ENCODE results near the gene SLC5A6. TPM values are rescaled to one million over a fixed set of nuclear protein-coding genes. Genes with fewer than 3 reads are reported as not detected.

Gene SLC5A6
- polyA plus RNA-seq, 1 donor from 2014 or later, result 64.3 TPM

- Histone ChIP-seq H3K4me2 (ENCODE audit: low read length) (no peak overlapping the region), H3K27me3 (ENCODE audit: insufficient read depth, low read depth, low read length) (no peaks in the 10 kb centered on the region), H3K36me3 (ENCODE audit: insufficient read depth, low read length) (no peaks in the 10 kb centered on the region), H3K9me2 (ENCODE audit: insufficient read depth, low read length) (no peaks in the 10 kb centered on the region), H3K79me2 (replicated peaks; ENCODE audit: insufficient read depth, low read length) (no peaks in the 10 kb centered on the region), H4K20me1 (ENCODE audit: insufficient read depth) (no peaks in the 10 kb centered on the region), H3K9me3 (ENCODE audit: low read length) (no peaks in the 10 kb centered on the region), H3K9ac (ENCODE audit: low read length) (no peak overlapping the region), H3K4me3 (ENCODE audit: low read length) (no peak overlapping the region), H3F3A (ENCODE audit: insufficient read depth, low read length, poor library complexity, severe bottlenecking) (no peaks in the 10 kb centered on the region), H2AFZ (ENCODE audit: low read depth, low read length) (no peak overlapping the region), H3K27ac (ENCODE audit: low read length) (no peak overlapping the region)
- TF ChIP-seq CTCF (IDR thresholded peaks at IDR 0.05; ENCODE audit: poor library complexity, severe bottlenecking) (no peak), EZH2 (IDR thresholded peaks at IDR 0.05; ENCODE audit: borderline replicate concordance, insufficient read depth, low read length, poor library complexity, severe bottlenecking) (no peak), SMC3 (conservative IDR thresholded peaks at IDR 0.05; ENCODE audit: poor library complexity) (no peak), MXI1 (conservative IDR thresholded peaks at IDR 0.05; ENCODE audit: poor library complexity, severe bottlenecking) (no peak)
Observed at GRCh38 chr2:27231921-27232320, 19.9 kb upstream of the SLC5A6 start.

DNA sequence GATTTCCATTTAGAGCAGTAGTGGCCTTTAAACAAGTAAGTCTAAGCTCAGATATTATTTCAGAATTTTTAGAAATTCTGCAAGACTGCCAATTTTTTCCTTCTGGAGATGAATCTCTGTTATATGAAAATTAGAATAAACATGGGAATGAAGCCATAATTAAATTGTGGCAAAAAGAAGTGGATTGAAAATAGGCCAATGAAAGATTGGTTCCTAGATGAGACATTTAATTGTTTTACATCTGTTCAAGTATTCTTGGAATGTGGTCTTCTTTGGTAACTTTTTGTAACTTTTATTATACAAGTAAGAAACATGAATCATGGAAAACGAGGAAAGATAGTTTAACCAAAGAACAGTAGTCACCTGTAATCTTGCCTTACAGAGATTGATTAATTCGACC is 15.4 kb upstream of the SLC5A6 start:
- Histone ChIP-seq H3K27me3 (ENCODE audit: insufficient read depth, low read depth, low read length) (no peaks in the 10 kb centered on the region), H4K20me1 (ENCODE audit: insufficient read depth) (no peaks in the 10 kb centered on the region), H2AFZ (ENCODE audit: low read depth, low read length) (no peak overlapping the region), H3K9ac (ENCODE audit: low read length) (no peak overlapping the region), H3K4me2 (ENCODE audit: low read length) (no peak overlapping the region), H3K9me2 (ENCODE audit: insufficient read depth, low read length) (no peaks in the 10 kb centered on the region), H3K27ac (ENCODE audit: low read length) (no peak overlapping the region), H3K79me2 (replicated peaks; ENCODE audit: insufficient read depth, low read length) (no peaks in the 10 kb centered on the region), H3K36me3 (ENCODE audit: insufficient read depth, low read length) (no peaks in the 10 kb centered on the region), H3F3A (ENCODE audit: insufficient read depth, low read length, poor library complexity, severe bottlenecking) (no peaks in the 10 kb centered on the region), H3K9me3 (ENCODE audit: low read length) (no peaks in the 10 kb centered on the region), H3K4me3 (ENCODE audit: low read length) (no peak overlapping the region)
- no peak for TF ChIP-seq RAD21 (conservative IDR thresholded peaks at IDR 0.05)
- TF ChIP-seq EP300 (conservative IDR thresholded peaks at IDR 0.05; ENCODE audit: poor library complexity, severe bottlenecking), result no peak
- TF ChIP-seq CTCF (IDR thresholded peaks at IDR 0.05; ENCODE audit: poor library complexity, severe bottlenecking), result no peak
- TF ChIP-seq SMC3 (conservative IDR thresholded peaks at IDR 0.05; ENCODE audit: poor library complexity), result no peak
- TF ChIP-seq POLR2AphosphoS5 (IDR thresholded peaks at IDR 0.05), result no peak
- TF ChIP-seq EZH2 (IDR thresholded peaks at IDR 0.05; ENCODE audit: borderline replicate concordance, insufficient read depth, low read length, poor library complexity, severe bottlenecking), result no peak
- no peak for TF ChIP-seq MXI1 (conservative IDR thresholded peaks at IDR 0.05; ENCODE audit: poor library complexity, severe bottlenecking)
- TF ChIP-seq, protein P1, sequence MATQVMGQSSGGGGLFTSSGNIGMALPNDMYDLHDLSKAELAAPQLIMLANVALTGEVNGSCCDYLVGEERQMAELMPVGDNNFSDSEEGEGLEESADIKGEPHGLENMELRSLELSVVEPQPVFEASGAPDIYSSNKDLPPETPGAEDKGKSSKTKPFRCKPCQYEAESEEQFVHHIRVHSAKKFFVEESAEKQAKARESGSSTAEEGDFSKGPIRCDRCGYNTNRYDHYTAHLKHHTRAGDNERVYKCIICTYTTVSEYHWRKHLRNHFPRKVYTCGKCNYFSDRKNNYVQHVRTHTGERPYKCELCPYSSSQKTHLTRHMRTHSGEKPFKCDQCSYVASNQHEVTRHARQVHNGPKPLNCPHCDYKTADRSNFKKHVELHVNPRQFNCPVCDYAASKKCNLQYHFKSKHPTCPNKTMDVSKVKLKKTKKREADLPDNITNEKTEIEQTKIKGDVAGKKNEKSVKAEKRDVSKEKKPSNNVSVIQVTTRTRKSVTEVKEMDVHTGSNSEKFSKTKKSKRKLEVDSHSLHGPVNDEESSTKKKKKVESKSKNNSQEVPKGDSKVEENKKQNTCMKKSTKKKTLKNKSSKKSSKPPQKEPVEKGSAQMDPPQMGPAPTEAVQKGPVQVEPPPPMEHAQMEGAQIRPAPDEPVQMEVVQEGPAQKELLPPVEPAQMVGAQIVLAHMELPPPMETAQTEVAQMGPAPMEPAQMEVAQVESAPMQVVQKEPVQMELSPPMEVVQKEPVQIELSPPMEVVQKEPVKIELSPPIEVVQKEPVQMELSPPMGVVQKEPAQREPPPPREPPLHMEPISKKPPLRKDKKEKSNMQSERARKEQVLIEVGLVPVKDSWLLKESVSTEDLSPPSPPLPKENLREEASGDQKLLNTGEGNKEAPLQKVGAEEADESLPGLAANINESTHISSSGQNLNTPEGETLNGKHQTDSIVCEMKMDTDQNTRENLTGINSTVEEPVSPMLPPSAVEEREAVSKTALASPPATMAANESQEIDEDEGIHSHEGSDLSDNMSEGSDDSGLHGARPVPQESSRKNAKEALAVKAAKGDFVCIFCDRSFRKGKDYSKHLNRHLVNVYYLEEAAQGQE (IDR thresholded peaks at IDR 0.05; ENCODE audit: borderline replicate concordance), result no peak
- TF ChIP-seq TAF1 (IDR thresholded peaks at IDR 0.05; ENCODE audit: low read depth), result no peak
